GM12878 (cell line): ENCODE data around the gene FSTL4. TPM values are rescaled to one million over a fixed set of nuclear protein-coding genes. Genes with fewer than 3 reads are reported as not detected.

ENCODE experiments used
- ATAC-seq: fragments of 200-7000 bp; cut with Tn5 transposase; 3 replicates; pipeline ENCODE4 v1.9.1; 2020; ENCODE audit warnings: mild to moderate bottlenecking, moderate library complexity
- BruUV-seq: library from RNA; stranded (reverse); fragments of 400-500 nt; replicated peaks from 2 replicates; lab custom pipeline; 2021; lab: Mats Ljungman, UMichigan
- CTCF ChIA-PET: fragments of 300-600 bp; sonication (Branson Sonifier 250); formaldehyde crosslinking; extraction: SDS; loops from one replicate; lab custom pipeline; 2021; ENCODE audit warnings: inconsistent platforms; lab: Yijun Ruan, JAX
- POLR2A ChIA-PET: fragments of 350-600 bp; formaldehyde crosslinking; extraction: SDS; loops from one replicate; lab custom pipeline; 2021; ENCODE audit warnings: inconsistent platforms; lab: Charles Lee
- RAD21 ChIA-PET: fragments of 300-600 bp; sonication (Branson Sonifier 250); formaldehyde crosslinking; loops from one replicate; lab custom pipeline; 2023; ENCODE audit warnings: antibody characterized with exemption; ENCODE audit not compliant: unreplicated experiment; lab: Charles Lee
- SMC1A ChIA-PET: fragments of 300-600 bp; sonication (Branson Sonifier 250); formaldehyde crosslinking; loops from one replicate; lab custom pipeline; 2023; ENCODE audit not compliant: unreplicated experiment, uncharacterized antibody; lab: Charles Lee
- DNase-seq: peaks from one replicate; pipeline ENCODE4 v3.0.0-alpha.2; 2011; ENCODE audit warnings: low read depth, low spot score
- FAIRE-seq: peaks from 3 replicates; lab custom pipeline; 2011; peaks lifted over from hg19 to GRCh38; lab: Jason Lieb, UNC
- H2AFZ ChIP-seq: 2 replicates; pipeline ENCODE4 v1.6.0; 2011; ENCODE audit warnings: low read depth, low read length, control low read depth; ENCODE audit not compliant: control insufficient read depth
- H3K27ac ChIP-seq: 2 replicates; pipeline ENCODE4 v1.5.1; 2011; ENCODE audit warnings: control low read depth; ENCODE audit not compliant: control insufficient read depth, insufficient read depth
- H3K27me3 ChIP-seq, 2 experiments: replicated peaks in 1 of 2; 2 replicates each; pipeline versions ENCODE4 v1.6.0 to v1.6.1; 2011; ENCODE audit warnings: low read length in 1 of 2; ENCODE audit not compliant: control insufficient read depth in 2 of 2, insufficient read depth in 2 of 2
- H3K36me3 ChIP-seq, 2 experiments: 2 replicates each; pipeline ENCODE4 v1.5.1; 2011; ENCODE audit warnings: low read length in 1 of 2; ENCODE audit not compliant: control insufficient read depth in 2 of 2, insufficient read depth in 2 of 2
- H3K4me1 ChIP-seq: 2 replicates; pipeline ENCODE4 v1.6.1; 2011; ENCODE audit warnings: mild to moderate bottlenecking, low read length, moderate library complexity, mixed read lengths; ENCODE audit not compliant: control insufficient read depth, insufficient read depth
- H3K4me2 ChIP-seq: 2 replicates; pipeline ENCODE4 v1.6.0; 2011; ENCODE audit warnings: control low read depth; ENCODE audit not compliant: control insufficient read depth, insufficient read depth
- H3K4me3 ChIP-seq: fragments of 200-600 bp; sonication (generic); 2 replicates; pipeline ENCODE4 v1.5.1; 2016
- H3K79me2 ChIP-seq: 2 replicates; pipeline ENCODE4 v1.6.0; 2011; ENCODE audit warnings: low read length; ENCODE audit not compliant: control insufficient read depth, insufficient read depth
- H3K9ac ChIP-seq: 2 replicates; pipeline ENCODE4 v1.8.0; 2011; ENCODE audit warnings: low read length, control low read depth, mixed read lengths; ENCODE audit not compliant: control insufficient read depth, insufficient read depth
- H3K9me3 ChIP-seq: replicated peaks from 3 replicates; pipeline ENCODE4 v1.5.1; 2011; ENCODE audit warnings: mild to moderate bottlenecking, low read length; ENCODE audit not compliant: control insufficient read depth, insufficient read depth
- H4K20me1 ChIP-seq: 2 replicates; pipeline ENCODE4 v1.6.0; 2011; ENCODE audit not compliant: control insufficient read depth, insufficient read depth
- CHD4 ChIP-seq: fragments of 200-600 bp; sonication (generic); IDR thresholded peaks from 2 replicates; pipeline ENCODE4 v1.6.1; 2016; ENCODE audit warnings: mild to moderate bottlenecking
- CREB1 ChIP-seq: IDR thresholded peaks from 2 replicates; pipeline ENCODE4 v1.6.1; 2012; ENCODE audit warnings: low read depth, mild to moderate bottlenecking, inconsistent platforms
- NR2C1 ChIP-seq: fragments of 450-650 bp; IDR thresholded peaks from 2 replicates; pipeline ENCODE4 v1.6.1; 2017; ENCODE audit warnings: antibody characterized with exemption, mild to moderate bottlenecking, moderate library complexity
- PBX3 ChIP-seq: IDR thresholded peaks from 2 replicates; pipeline ENCODE4 v1.6.1; 2011; ENCODE audit warnings: mild to moderate bottlenecking, low read depth, low read length, moderate library complexity; ENCODE audit not compliant: insufficient replicate concordance
- POU2F2 ChIP-seq: IDR thresholded peaks from 3 replicates; pipeline ENCODE4 v1.6.1; 2011; ENCODE audit warnings: low read depth, mild to moderate bottlenecking, low read length, borderline replicate concordance
- RBBP5 ChIP-seq: fragments of 200-600 bp; sonication (generic); conservative IDR thresholded peaks from 2 replicates; pipeline ENCODE4 v1.6.1; 2016
- SRF ChIP-seq, 2 experiments: IDR thresholded peaks; 2 replicates each; pipeline ENCODE4 v1.6.1; 2011; ENCODE audit warnings: low read depth in 2 of 2, low read length in 2 of 2, mild to moderate bottlenecking in 1 of 2, moderate library complexity in 1 of 2
- USF2 ChIP-seq: IDR thresholded peaks from 2 replicates; pipeline ENCODE4 v1.6.1; 2011; ENCODE audit warnings: low read depth, low read length, improper control_type of control experiment, borderline replicate concordance
- ZBTB4 ChIP-seq: fragments of 450-650 bp; formaldehyde crosslinking; IDR thresholded peaks from 2 replicates; pipeline ENCODE4 v1.4.0; 2022; ENCODE audit warnings: mild to moderate bottlenecking, moderate library complexity
- WGBS: methylation state at CpG from one replicate; pipeline ENCODE4 v1.1.6; 2016; ENCODE audit warnings: low lambda C conversion rate; ENCODE audit not compliant: insufficient replicate concordance, insufficient coverage; ENCODE audit errors: missing lambda C conversion rate; 5-methylcytosine and 5-hydroxymethylcytosine counted together
- in situ Hi-C: fragments of 300-500 bp; cut with MboI; formaldehyde crosslinking; loops from 9 replicates; pipeline ENCODE4 v1.14.3; 2018; ENCODE audit warnings: mixed read lengths
- intact Hi-C: fragments of 100-400 bp; cut with micrococcal nuclease; formaldehyde crosslinking; loops from one replicate; pipeline ENCODE4 v1.14.2; 2022; ENCODE audit not compliant: unreplicated experiment
- polyA plus RNA-seq, 11 experiments: library from polyadenylated mRNA; depleted of rRNA in 4 of 11; unstranded in 6 of 11; stranded (reverse) in 5 of 11; fragments of >200 nt; fragmentation: Nextera tagmentation in 4 of 11; fragmentation: Illumina TruSeq in 1 of 11; extraction: Ambion mirVana in 4 of 11; extraction: Trizol in 1 of 11; gene quantifications; 1 replicate in 1 of 11; 2 replicates in 10 of 11; pipeline versions ENCODE4 v1.2.1 to v1.2.3, GENCODE V29; 2011 to 2016; ENCODE audit warnings: inconsistent platforms in 2 of 11, missing spikeins in 2 of 11, low read depth in 1 of 11
- total RNA-seq, 4 experiments: library from RNA; depleted of rRNA in 3 of 4; stranded (reverse); fragments of >200 nt in 3 of 4; fragmentation: Illumina TruSeq in 1 of 4; extraction: Trizol in 1 of 4; gene quantifications; 2 replicates each; pipeline versions ENCODE4 v1.2.1 to v1.2.3, GENCODE V29; 2013 to 2021
- TF ChIP-seq, protein P1 (sequence below): IDR thresholded peaks from 2 replicates; pipeline ENCODE4 v1.6.1; 2012; ENCODE audit warnings: low read length, inconsistent platforms

Gene FSTL4
- total and polyA plus RNA-seq, 10 of the 15 experiments (the other 5 are each of a cell fraction or from before 2014, with no cell fraction given): 0.01 to 0.79 (median 0.21) TPM; not detected in 6

DNA sequence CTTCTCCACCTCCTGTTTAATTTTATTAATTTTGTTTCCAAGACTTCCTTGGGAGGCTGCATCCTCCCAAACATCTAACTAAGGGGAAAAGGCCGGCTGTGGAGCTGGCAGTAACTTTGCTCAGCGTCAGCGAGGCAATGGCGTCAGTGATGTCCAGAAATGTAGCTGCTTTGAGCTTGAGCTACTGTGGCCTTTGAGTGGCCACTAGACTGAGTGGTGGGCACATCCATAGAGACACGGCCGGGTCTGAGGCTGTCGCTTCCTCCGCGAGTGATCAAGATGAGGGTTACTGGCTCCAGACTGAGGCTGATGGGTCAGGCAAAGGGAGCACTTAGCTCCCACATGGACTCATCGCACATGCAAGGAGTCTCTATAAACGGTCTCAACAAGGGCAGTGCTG lies 283.5 kb downstream of the FSTL4 start:
- H3K36me3 ChIP-seq: no peaks in the 10 kb centered on the region
- H3K4me2 ChIP-seq: no peak overlapping the region
- H3K4me3 ChIP-seq: no peak overlapping the region
- intact Hi-C loops: no loop called here
- no peak for ATAC-seq
- ChIA-PET SMC1A (no interaction called here), POLR2A (no interaction called here), CTCF (interaction anchor here (1.0 kb wide), 1 partner anchor 19 kb away, joined by 3 read pairs; no protein-coding TSS in a partner anchor), RAD21 (no interaction called here)
- TF ChIP-seq SRF (IDR thresholded peaks at IDR 0.05; ENCODE audit: low read depth in 2 of 2, low read length in 2 of 2) (no peak), USF2 (no peak), CREB1 (no peak), RBBP5 (no peak), POU2F2 (no peak), NR2C1 (no peak), PBX3 (no peak), ZBTB4 (CRISPR knock-in tag) (no peak), CHD4 (no peak)
- TF ChIP-seq, protein P1, sequence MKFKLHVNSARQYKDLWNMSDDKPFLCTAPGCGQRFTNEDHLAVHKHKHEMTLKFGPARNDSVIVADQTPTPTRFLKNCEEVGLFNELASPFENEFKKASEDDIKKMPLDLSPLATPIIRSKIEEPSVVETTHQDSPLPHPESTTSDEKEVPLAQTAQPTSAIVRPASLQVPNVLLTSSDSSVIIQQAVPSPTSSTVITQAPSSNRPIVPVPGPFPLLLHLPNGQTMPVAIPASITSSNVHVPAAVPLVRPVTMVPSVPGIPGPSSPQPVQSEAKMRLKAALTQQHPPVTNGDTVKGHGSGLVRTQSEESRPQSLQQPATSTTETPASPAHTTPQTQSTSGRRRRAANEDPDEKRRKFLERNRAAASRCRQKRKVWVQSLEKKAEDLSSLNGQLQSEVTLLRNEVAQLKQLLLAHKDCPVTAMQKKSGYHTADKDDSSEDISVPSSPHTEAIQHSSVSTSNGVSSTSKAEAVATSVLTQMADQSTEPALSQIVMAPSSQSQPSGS: no peak
- no TSS peak for BruUV-seq
- no peak for DNase-seq
- no peaks in the 10 kb centered on the region for H3K9me3 ChIP-seq
- no peak overlapping the region for H3K27ac ChIP-seq
- no peaks in the 10 kb centered on the region for H4K20me1 ChIP-seq
- WGBS: 62% methylated on average over 11 of the region's 11 CpGs
- in situ Hi-C loops: no loop called here
- H3K27me3 ChIP-seq: no peaks in the 10 kb centered on the region
- no peak overlapping the region for H3K9ac ChIP-seq
- H2AFZ ChIP-seq: no peak overlapping the region
- no peaks in the 10 kb centered on the region for H3K79me2 ChIP-seq
- peaks cover 13% of the 10 kb centered on the region for H3K4me1 ChIP-seq
- no peak for FAIRE-seq
